Suprapubic skin (tissue), 3 donors: ENCODE results near the gene PEBP1.

Experiments
- CTCF ChIP-seq, 2 donors: fragments of 200-600 bp in 1 of 2; fragments of 450-650 bp in 1 of 2; sonication (generic) in 1 of 2; IDR thresholded peaks; one replicate each; pipeline ENCODE4 v1.5.1; 2016 to 2019; ENCODE audit warnings: antibody characterized with exemption in 2 of 2, mild to moderate bottlenecking in 1 of 2, moderate library complexity in 1 of 2
- EP300 ChIP-seq: sonication (generic); formaldehyde crosslinking; IDR thresholded peaks from one replicate; pipeline ENCODE4 v1.6.1; 2017; ENCODE audit warnings: antibody characterized with exemption
- POLR2A ChIP-seq, 2 donors: fragments of 450-650 bp; IDR thresholded peaks; one replicate each; pipeline ENCODE4 v1.6.1; 2017; ENCODE audit warnings: antibody characterized with exemption in 2 of 2, mild to moderate bottlenecking in 2 of 2, moderate library complexity in 2 of 2

DNA sequence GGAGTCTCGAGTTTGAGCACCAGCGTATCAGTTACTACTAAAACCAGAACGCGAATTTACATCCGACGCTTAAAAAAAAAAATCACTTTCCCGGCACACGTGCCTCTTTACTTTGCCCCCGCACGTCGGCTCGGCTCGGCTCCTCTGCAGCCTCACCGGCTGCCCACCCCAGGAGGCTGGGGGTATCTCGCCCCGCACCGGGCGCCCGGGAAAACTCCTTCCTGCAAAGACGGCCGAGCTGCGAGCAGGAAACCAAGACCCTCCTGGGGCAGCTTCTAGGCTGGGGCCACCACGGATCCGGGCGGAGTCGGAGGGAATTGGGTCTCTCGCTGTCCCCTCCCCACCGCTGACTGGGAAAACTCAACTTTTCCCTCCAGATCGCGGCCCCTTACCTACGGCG, 32.7 kb upstream of the PEBP1 start:
- no peak for TF ChIP-seq CTCF (IDR thresholded peaks at IDR 0.05)
- TF ChIP-seq EP300: no peak
- no peak for TF ChIP-seq POLR2A (IDR thresholded peaks at IDR 0.05)
